Coronary artery (tissue), 2 donors: ENCODE measurements around the gene PDE9A.

Experiments
- DNase-seq: peaks from one replicate; pipeline ENCODE4 v3.0.0-alpha.2; 2017; ENCODE audit warnings: low spot score
- H3K27ac ChIP-seq, 2 donors: fragments of 200-600 bp; sonication (generic); one replicate each; pipeline ENCODE4 v1.5.1; 2016 to 2019
- H3K4me3 ChIP-seq: fragments of 200-600 bp; sonication (generic); 2 replicates; pipeline ENCODE4 v1.5.1; 2016; ENCODE audit warnings: mild to moderate bottlenecking, moderate library complexity
- TF ChIP-seq, protein P1 (sequence below): fragments of 200-600 bp; sonication (generic); IDR thresholded peaks from one replicate; pipeline ENCODE4 v1.5.1; 2019; ENCODE audit warnings: antibody characterized with exemption

Gene PDE9A

DNA sequence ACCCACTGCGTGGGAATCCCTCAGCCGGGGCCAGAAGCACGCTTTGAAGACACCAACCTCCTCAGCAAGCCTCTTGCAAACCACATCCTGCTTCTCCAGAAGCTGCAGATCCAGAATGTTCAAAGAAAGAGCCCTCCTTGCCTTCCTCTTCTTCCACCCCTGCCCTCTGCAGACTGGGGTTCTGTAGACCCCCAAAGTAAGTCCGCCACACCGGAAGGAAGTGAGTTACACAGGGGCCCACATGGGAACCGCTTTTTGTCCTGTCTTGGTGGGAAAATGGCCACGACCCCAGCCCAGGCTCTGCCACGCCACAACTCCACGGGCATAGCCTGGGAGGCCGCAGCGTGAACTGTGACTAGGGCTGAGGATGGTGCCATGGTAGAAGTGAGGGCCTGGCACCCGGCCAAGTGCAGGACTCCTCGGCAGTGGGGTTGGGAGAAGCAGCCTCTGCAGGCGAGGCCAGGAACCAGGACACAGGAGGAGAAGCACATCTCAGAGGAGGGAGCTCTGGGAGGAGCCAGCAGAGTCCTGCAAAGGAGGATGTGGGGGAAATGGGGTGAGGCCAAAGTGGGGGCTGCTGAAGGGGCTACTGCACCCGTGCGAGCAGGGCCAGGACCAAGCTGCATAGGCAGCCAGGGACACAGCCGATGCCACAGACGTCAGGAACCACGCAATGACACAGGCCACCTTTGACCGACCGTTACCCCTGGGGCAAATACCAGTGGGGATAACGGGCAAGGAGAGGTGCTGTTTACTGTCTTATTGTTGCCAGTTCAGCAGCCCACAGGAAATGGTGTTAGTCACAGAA is 30.9 kb downstream of the PDE9A start:
- Histone ChIP-seq H3K4me3 (no peak overlapping the region), H3K27ac (no peak overlapping the region)
- DNase-seq, result no peak
- TF ChIP-seq, protein P1, sequence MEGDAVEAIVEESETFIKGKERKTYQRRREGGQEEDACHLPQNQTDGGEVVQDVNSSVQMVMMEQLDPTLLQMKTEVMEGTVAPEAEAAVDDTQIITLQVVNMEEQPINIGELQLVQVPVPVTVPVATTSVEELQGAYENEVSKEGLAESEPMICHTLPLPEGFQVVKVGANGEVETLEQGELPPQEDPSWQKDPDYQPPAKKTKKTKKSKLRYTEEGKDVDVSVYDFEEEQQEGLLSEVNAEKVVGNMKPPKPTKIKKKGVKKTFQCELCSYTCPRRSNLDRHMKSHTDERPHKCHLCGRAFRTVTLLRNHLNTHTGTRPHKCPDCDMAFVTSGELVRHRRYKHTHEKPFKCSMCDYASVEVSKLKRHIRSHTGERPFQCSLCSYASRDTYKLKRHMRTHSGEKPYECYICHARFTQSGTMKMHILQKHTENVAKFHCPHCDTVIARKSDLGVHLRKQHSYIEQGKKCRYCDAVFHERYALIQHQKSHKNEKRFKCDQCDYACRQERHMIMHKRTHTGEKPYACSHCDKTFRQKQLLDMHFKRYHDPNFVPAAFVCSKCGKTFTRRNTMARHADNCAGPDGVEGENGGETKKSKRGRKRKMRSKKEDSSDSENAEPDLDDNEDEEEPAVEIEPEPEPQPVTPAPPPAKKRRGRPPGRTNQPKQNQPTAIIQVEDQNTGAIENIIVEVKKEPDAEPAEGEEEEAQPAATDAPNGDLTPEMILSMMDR, result no peak

DNA sequence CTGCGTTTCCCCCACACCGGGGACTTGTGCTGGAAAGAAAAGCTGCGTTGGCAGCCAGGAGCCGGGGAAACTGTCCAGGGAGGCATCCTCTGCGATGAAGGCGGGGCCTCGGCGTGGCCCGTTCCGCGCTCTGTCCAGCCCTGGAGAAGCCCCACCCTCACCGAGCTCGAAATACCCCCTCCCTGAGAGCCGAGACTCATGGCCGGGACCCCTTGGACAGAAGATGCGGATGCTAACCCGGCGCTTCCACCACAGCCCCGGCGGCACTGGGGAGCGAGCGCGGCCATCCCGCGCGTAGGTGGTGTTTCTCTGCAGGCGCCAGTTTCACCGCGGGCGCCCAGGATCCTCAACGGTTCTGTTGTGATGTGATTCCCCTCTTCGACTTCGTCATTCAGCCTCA is 31.6 kb downstream of the PDE9A start:
- Histone ChIP-seq H3K27ac (no peak overlapping the region), H3K4me3 (no peak overlapping the region)
- no peak for DNase-seq
- TF ChIP-seq, protein P1, result no peak

DNA sequence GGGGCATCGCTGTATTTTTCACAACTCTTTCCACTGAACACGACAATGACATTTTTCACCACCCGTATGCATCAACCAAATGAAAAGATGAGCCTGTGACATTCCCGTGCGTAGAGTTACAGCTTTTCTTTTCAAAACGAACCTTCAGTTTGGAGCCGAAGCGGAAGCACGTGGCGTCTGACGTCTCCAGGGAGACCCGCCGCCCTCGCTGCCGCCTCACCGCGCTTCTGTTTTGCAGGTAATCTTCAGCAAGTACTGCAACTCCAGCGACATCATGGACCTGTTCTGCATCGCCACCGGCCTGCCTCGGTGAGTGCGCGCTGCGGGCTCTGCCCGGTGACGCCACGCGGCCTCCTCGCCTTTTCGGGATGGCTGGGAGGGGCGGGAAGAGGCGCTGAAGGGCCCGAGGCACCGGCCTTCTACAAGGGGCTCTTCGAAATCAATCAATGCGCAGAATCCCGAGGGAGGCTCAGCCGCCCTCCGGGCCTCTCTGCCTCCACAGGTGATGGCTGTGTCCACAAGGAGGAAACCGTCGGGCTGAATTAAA is 32.6 kb downstream of the PDE9A start:
- no peak overlapping the region for H3K27ac ChIP-seq
- H3K4me3 ChIP-seq, result no peak overlapping the region
- DNase-seq, result no peak
- TF ChIP-seq, protein P1, result no peak

DNA sequence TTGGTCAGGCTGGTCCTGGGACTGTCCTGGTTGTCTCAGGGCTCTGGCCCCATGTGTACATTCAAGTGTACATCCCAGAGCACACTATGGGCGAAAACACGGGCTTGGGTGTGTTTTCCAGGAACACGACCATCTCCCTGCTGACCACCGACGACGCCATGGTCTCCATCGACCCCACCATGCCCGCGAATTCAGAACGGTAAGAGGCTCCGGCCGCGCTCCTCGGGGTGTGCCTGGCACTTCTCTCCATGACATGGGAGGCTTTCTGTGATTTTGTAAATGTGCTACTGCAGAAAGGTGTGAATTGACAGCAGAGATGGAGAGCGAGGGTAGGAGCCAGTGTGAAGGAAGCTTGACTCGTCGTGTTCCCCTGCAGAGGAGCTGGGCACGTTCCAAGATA is 34.4 kb downstream of the PDE9A start:
- TF ChIP-seq, protein P1, result no peak
- Histone ChIP-seq H3K4me3 (no peak overlapping the region), H3K27ac (no peak overlapping the region)
- no peak for DNase-seq

DNA sequence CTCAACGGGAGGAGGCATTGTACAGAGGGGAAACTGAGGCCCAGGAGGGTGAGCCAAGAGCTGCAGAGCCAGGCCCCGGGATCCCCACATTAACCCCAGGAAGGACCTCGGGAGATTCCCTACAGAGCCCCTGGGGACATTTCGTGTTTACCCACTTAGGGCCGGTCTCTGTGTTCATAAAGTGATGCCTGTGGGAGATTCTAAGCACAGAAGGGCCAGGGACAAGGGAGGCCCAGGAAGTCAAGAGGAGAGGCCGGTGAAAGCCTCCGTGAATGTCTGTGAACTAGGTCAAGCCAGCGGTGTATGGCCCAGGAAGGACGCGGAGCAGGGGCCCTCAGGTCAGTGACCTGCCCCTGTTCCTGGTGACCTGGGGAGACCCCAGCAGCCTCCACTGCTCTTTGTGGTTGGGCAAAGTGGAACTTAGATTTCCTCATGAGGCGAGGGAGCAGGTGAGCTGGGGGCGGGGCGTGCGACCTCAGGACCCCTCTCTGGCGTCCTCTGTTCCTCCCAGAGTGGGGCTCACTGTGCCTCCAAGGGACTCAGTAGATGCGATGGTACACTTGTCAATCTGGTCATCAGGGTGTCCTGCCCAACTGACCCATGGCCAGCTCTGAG is 34.9 kb downstream of the PDE9A start:
- TF ChIP-seq, protein P1, result no peak
- H3K4me3 ChIP-seq, result no peak overlapping the region
- H3K27ac ChIP-seq, result no peak overlapping the region
- no peak for DNase-seq

DNA sequence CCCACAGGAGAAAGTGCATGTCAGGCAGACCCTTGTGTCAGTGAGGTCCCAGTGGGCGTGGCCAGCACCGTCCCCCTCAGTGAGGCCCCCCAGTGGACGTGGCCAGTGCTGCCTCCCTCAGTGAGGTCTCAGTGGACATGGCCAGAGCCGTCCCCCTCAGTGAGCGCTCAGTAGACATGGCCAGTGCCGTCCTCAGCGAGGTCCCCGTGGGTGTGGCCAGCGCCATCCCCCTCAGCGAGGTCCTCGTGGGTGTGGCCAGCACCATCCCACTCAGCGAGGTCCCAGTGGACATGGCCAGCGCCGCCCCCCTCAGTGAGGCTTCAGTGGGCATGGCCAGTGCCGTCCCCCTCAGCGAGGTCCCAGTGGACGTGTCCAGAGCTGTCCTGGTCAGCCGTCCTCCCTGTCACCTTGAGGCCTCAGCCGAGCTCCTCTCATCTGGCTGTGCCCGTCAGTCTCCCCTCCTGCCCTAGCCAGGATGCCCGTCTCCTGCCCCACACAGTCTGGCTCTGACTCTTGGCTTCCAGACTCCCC is 35.5 kb downstream of the PDE9A start:
- no peak for DNase-seq
- Histone ChIP-seq H3K27ac (no peak overlapping the region), H3K4me3 (no peak overlapping the region)
- TF ChIP-seq, protein P1, result no peak
